H9 (cell line): Measurements from ENCODE around the gene LPCAT1. TPM values are rescaled to one million over a fixed set of nuclear protein-coding genes. Genes with fewer than 3 reads are reported as not detected.

Experiments
- DNase-seq: peaks from one replicate; pipeline ENCODE4 v3.0.0-alpha.2; 2017
- H2AFZ ChIP-seq: one replicate; pipeline ENCODE4 v1.6.1; 2013; ENCODE audit warnings: mild to moderate bottlenecking, low read length, control low read depth, moderate library complexity
- H2AK5ac ChIP-seq: 2 replicates; pipeline ENCODE4 v1.6.1; 2013; ENCODE audit warnings: low read length, control low read depth, mixed read lengths; ENCODE audit not compliant: insufficient read length
- H2BK120ac ChIP-seq: one replicate; pipeline ENCODE4 v1.6.1; 2013; ENCODE audit warnings: low read depth, mild to moderate bottlenecking, low read length, control low read depth, inconsistent platforms; ENCODE audit not compliant: poor library complexity, severe bottlenecking
- H2BK12ac ChIP-seq: 2 replicates; pipeline ENCODE4 v1.6.1; 2013; ENCODE audit warnings: low read length, control low read depth, mixed read lengths, low read depth; ENCODE audit not compliant: insufficient read length
- H2BK15ac ChIP-seq: 2 replicates; pipeline ENCODE4 v1.6.1; 2013; ENCODE audit warnings: low read depth, low read length, control low read depth
- H2BK20ac ChIP-seq: one replicate; pipeline ENCODE4 v1.6.1; 2013; ENCODE audit warnings: low read depth, mild to moderate bottlenecking, low read length, control low read depth, inconsistent platforms; ENCODE audit not compliant: poor library complexity, severe bottlenecking
- H2BK5ac ChIP-seq: 2 replicates; pipeline ENCODE4 v1.6.1; 2013; ENCODE audit warnings: low read length, control low read depth, mixed read lengths; ENCODE audit not compliant: insufficient read length
- H3K14ac ChIP-seq: 2 replicates; pipeline ENCODE4 v1.6.1; 2013; ENCODE audit warnings: low read length, control low read depth; ENCODE audit not compliant: insufficient read depth
- H3K18ac ChIP-seq: 2 replicates; pipeline ENCODE4 v1.6.1; 2013; ENCODE audit warnings: low read depth, mild to moderate bottlenecking, mixed read lengths, low read length, control low read depth; ENCODE audit not compliant: insufficient read length
- H3K23ac ChIP-seq: 2 replicates; pipeline ENCODE4 v1.6.1; 2013; ENCODE audit warnings: low read length, control low read depth, mixed read lengths, low read depth; ENCODE audit not compliant: insufficient read length
- H3K23me2 ChIP-seq: 2 replicates; pipeline ENCODE4 v1.6.1; 2013; ENCODE audit warnings: low read depth, mild to moderate bottlenecking, mixed read lengths, low read length, control low read depth; ENCODE audit not compliant: insufficient read length, poor library complexity, severe bottlenecking
- H3K27ac ChIP-seq: 2 replicates; pipeline ENCODE4 v1.5.1; 2013; ENCODE audit warnings: low read length, control low read depth, mixed read lengths, low read depth; ENCODE audit not compliant: insufficient read length
- H3K27me3 ChIP-seq: 2 replicates; pipeline ENCODE4 v1.6.1; 2013; ENCODE audit warnings: low read length, control low read depth, inconsistent platforms; ENCODE audit not compliant: insufficient read depth
- H3K4ac ChIP-seq: 2 replicates; pipeline ENCODE4 v1.6.1; 2013; ENCODE audit warnings: low read depth, mild to moderate bottlenecking, control low read depth, inconsistent platforms, low read length, moderate library complexity
- H3K4me1 ChIP-seq: 2 replicates; pipeline ENCODE4 v1.6.1; 2013; ENCODE audit warnings: low read length, control low read depth, inconsistent platforms; ENCODE audit not compliant: insufficient read depth
- H3K4me2 ChIP-seq: 2 replicates; pipeline ENCODE4 v1.6.1; 2013; ENCODE audit warnings: low read length, control low read depth, mixed read lengths; ENCODE audit not compliant: insufficient read length, insufficient read depth
- H3K56ac ChIP-seq: 2 replicates; pipeline ENCODE4 v1.6.1; 2013; ENCODE audit warnings: low read depth, mild to moderate bottlenecking, mixed read lengths, low read length, control low read depth; ENCODE audit not compliant: insufficient read length
- H3K79me1 ChIP-seq: 2 replicates; pipeline ENCODE4 v1.6.1; 2013; ENCODE audit warnings: low read depth, mild to moderate bottlenecking, moderate library complexity, low read length, control low read depth, inconsistent platforms; ENCODE audit not compliant: insufficient read depth, poor library complexity, severe bottlenecking
- H3K79me2 ChIP-seq: 2 replicates; pipeline ENCODE4 v1.6.1; 2013; ENCODE audit warnings: low read length, control low read depth, inconsistent platforms; ENCODE audit not compliant: insufficient read depth
- H3K9ac ChIP-seq: 2 replicates; pipeline ENCODE4 v1.6.1; 2013; ENCODE audit warnings: low read length, control low read depth, mixed read lengths; ENCODE audit not compliant: insufficient read length; ENCODE audit errors: extremely low read depth
- H3K9me3 ChIP-seq: one replicate; pipeline ENCODE4 v1.6.1; 2013; ENCODE audit warnings: low read depth, low read length, inconsistent platforms; ENCODE audit not compliant: control insufficient read depth
- H3T11ph ChIP-seq: one replicate; pipeline ENCODE4 v1.6.1; 2013; ENCODE audit warnings: mild to moderate bottlenecking, low read length, control low read depth, inconsistent platforms
- H4K20me1 ChIP-seq: one replicate; pipeline ENCODE4 v1.6.1; 2013; ENCODE audit not compliant: control insufficient read depth, insufficient read length, insufficient read depth
- H4K5ac ChIP-seq: 2 replicates; pipeline ENCODE4 v1.6.1; 2013; ENCODE audit warnings: low read depth, mild to moderate bottlenecking, mixed read lengths, low read length, control low read depth; ENCODE audit not compliant: insufficient read length
- H4K8ac ChIP-seq: replicated peaks from 2 replicates; pipeline ENCODE4 v1.6.1; 2013; ENCODE audit warnings: low read length, control low read depth, mixed read lengths, low read depth; ENCODE audit not compliant: insufficient read length
- H4K91ac ChIP-seq: 2 replicates; pipeline ENCODE4 v1.6.1; 2013; ENCODE audit warnings: low read depth, mild to moderate bottlenecking, moderate library complexity, mixed read lengths, low read length, control low read depth; ENCODE audit not compliant: insufficient read length
- H3K27ac Mint-ChIP-seq, 3 experiments: 2 replicates in 2 of 3; 3 replicates in 1 of 3; pipeline ENCODE4 v1.8.0; 2020 to 2021; ENCODE audit warnings: mixed read lengths in 3 of 3, mild to moderate bottlenecking in 1 of 3, moderate library complexity in 1 of 3
- H3K27me3 Mint-ChIP-seq: 2 replicates; pipeline ENCODE4 v1.8.0; 2021; ENCODE audit warnings: low read depth, mild to moderate bottlenecking, moderate library complexity, mixed read lengths
- H3K36me3 Mint-ChIP-seq, 3 experiments: 2 replicates in 2 of 3; 3 replicates in 1 of 3; pipeline ENCODE4 v1.8.0; 2020 to 2021; ENCODE audit warnings: low read depth in 3 of 3, mixed read lengths in 3 of 3; ENCODE audit not compliant: insufficient read depth in 1 of 3
- H3K4me1 Mint-ChIP-seq, 2 experiments: 2 replicates each; pipeline ENCODE4 v1.8.0; 2020; ENCODE audit warnings: mixed read lengths in 2 of 2
- H3K4me3 Mint-ChIP-seq, 2 experiments: 2 replicates in 1 of 2; 3 replicates in 1 of 2; pipeline ENCODE4 v1.8.0; 2020 to 2021; ENCODE audit warnings: mild to moderate bottlenecking in 2 of 2, mixed read lengths in 2 of 2, moderate library complexity in 1 of 2
- H3K9me3 Mint-ChIP-seq, 2 experiments: 2 replicates in 1 of 2; 3 replicates in 1 of 2; pipeline ENCODE4 v1.8.0; 2020; ENCODE audit warnings: mild to moderate bottlenecking in 2 of 2, mixed read lengths in 2 of 2, moderate library complexity in 1 of 2
- CTCF ChIP-seq: fragments of 200-600 bp; sonication (generic); conservative IDR thresholded peaks from 3 replicates; pipeline ENCODE4 v1.8.0; 2021; ENCODE audit warnings: antibody characterized with exemption, mild to moderate bottlenecking
- WGBS: extraction: QIAGEN DNeasy Blood & Tissue Kit; methylation state at CpG from one replicate; pipeline ENCODE4 v1.1.7; 2013; ENCODE audit warnings: missing lambda C conversion rate, low lambda C conversion rate, mixed read lengths; ENCODE audit not compliant: insufficient read length; ENCODE audit errors: extremely low coverage; 5-methylcytosine and 5-hydroxymethylcytosine counted together
- total RNA-seq: library from RNA; stranded (reverse); gene quantifications from 2 replicates; pipeline ENCODE4 v1.2.1, GENCODE V29; 2021

Gene LPCAT1
- total RNA-seq, 1 experiment from 2014 or later = 231 TPM

GRCh38 chr5:1436681-1437080 lies 87.1 kb downstream of the LPCAT1 start:
- Histone ChIP-seq H4K5ac (no peak overlapping the region), H2BK15ac (no peak overlapping the region), H2BK20ac (no peak overlapping the region), H3K79me2 (no peaks in the 10 kb centered on the region), H2BK12ac (no peak overlapping the region), H2AFZ (no peak overlapping the region), H2BK5ac (no peak overlapping the region), H3K18ac (no peak overlapping the region), H3K9ac (no peak overlapping the region), H3K27ac (no peak overlapping the region), H3K4me2 (no peak overlapping the region), H3K14ac (no peak overlapping the region), H3K23me2 (no peaks in the 10 kb centered on the region), H4K20me1 (peaks cover 4% of the 10 kb centered on the region), H3K56ac (no peak overlapping the region), H4K91ac (no peak overlapping the region), H2AK5ac (no peak overlapping the region), H3K4ac (no peak overlapping the region), H3K27me3 (no peaks in the 10 kb centered on the region; the same call in 1 of the 2 replicates), H3K79me1 (no peaks in the 10 kb centered on the region), H3T11ph (no peak overlapping the region), H3K4me1 (no peaks in the 10 kb centered on the region), H4K8ac (no peak overlapping the region), H3K9me3 (peaks cover 7% of the 10 kb centered on the region), H2BK120ac (no peak overlapping the region), H3K23ac (no peak overlapping the region)
- Mint-ChIP-seq H3K27ac (no peak overlapping the region), H3K9me3 (peaks cover 17 to 25% of the 10 kb centered on the region in 2 experiments), H3K4me1 (peaks cover 4 to 7% of the 10 kb centered on the region in 2 experiments), H3K4me3 (no peak overlapping the region), H3K36me3 (peaks cover 0 to 6% (median 0%) of the 10 kb centered on the region in 3 experiments; a peak in 3 of 7 replicates), H3K27me3 (peaks cover 52% of the 10 kb centered on the region)
- no peak for DNase-seq
- no peak for TF ChIP-seq CTCF
- WGBS = no CpG with 5 or more reads among the region's 16 CpGs
